ENCODE data around the gene LOXHD1.

LOXHD1 gene

GRCh38 chr18:46591783-46592391 is 65.1 kb downstream of the LOXHD1 start:
- Histone ChIP-seq H3K4me1 (ENCODE audit: insufficient read depth, low read length, severe bottlenecking) (no peaks in the 10 kb centered on the region), H4K20me1 (ENCODE audit: insufficient read depth, low read length) (no peaks in the 10 kb centered on the region), H3K4me3 (ENCODE audit: low read depth, low read length, poor library complexity, severe bottlenecking) (no peak overlapping the region), H2AFZ (ENCODE audit: low read length) (no peak overlapping the region), H3K36me3 (ENCODE audit: insufficient read depth, low read length) (no peaks in the 10 kb centered on the region), H3K9me3 (ENCODE audit: low read length) (no peaks in the 10 kb centered on the region), H3K9ac (ENCODE audit: low read length) (no peak overlapping the region), H3K4me2 (ENCODE audit: low read length) (no peak overlapping the region), H3K79me2 (ENCODE audit: insufficient read depth, low read length) (no peaks in the 10 kb centered on the region), H3K9me2 (ENCODE audit: low read depth, low read length) (no peaks in the 10 kb centered on the region), H3K27me3 (ENCODE audit: insufficient read depth, low read length) (no peaks in the 10 kb centered on the region), H3K27ac (ENCODE audit: low read depth, low read length, poor library complexity, severe bottlenecking) (no peak overlapping the region), H3F3A (ENCODE audit: insufficient read depth, low read length) (no peaks in the 10 kb centered on the region)
- TF ChIP-seq EZH2 (IDR thresholded peaks at IDR 0.05; ENCODE audit: borderline replicate concordance, low read length) (no peak), CTCF (IDR thresholded peaks at IDR 0.05; ENCODE audit: low read length) (no peak)

GRCh38 chr18:46590103-46590502 is 66.9 kb downstream of the LOXHD1 start:
- no peak overlapping the region for H3K4me2 ChIP-seq (ENCODE audit: low read length)
- TF ChIP-seq EZH2 (IDR thresholded peaks at IDR 0.05; ENCODE audit: borderline replicate concordance, low read length) (no peak), CTCF (IDR thresholded peaks at IDR 0.05; ENCODE audit: low read length) (no peak)
- H3K9me2 ChIP-seq (ENCODE audit: low read depth, low read length) = no peaks in the 10 kb centered on the region
- H3K9ac ChIP-seq (ENCODE audit: low read length) = no peak overlapping the region
- H3K27ac ChIP-seq (ENCODE audit: low read depth, low read length, poor library complexity, severe bottlenecking) = no peak overlapping the region
- H3F3A ChIP-seq (ENCODE audit: insufficient read depth, low read length) = no peaks in the 10 kb centered on the region
- H3K79me2 ChIP-seq (ENCODE audit: insufficient read depth, low read length) = no peaks in the 10 kb centered on the region
- no peaks in the 10 kb centered on the region for H3K27me3 ChIP-seq (ENCODE audit: insufficient read depth, low read length)
- H3K9me3 ChIP-seq (ENCODE audit: low read length) = no peaks in the 10 kb centered on the region
- no peak overlapping the region for H2AFZ ChIP-seq (ENCODE audit: low read length)
- H3K4me3 ChIP-seq (ENCODE audit: low read depth, low read length, poor library complexity, severe bottlenecking) = no peak overlapping the region
- H3K36me3 ChIP-seq (ENCODE audit: insufficient read depth, low read length) = no peaks in the 10 kb centered on the region
- H3K4me1 ChIP-seq (ENCODE audit: insufficient read depth, low read length, severe bottlenecking) = no peaks in the 10 kb centered on the region
- no peaks in the 10 kb centered on the region for H4K20me1 ChIP-seq (ENCODE audit: insufficient read depth, low read length)

GRCh38 chr18:46588971-46589660 is 67.9 kb downstream of the LOXHD1 start:
- H3K9me3 ChIP-seq (ENCODE audit: low read length) = no peaks in the 10 kb centered on the region
- no peaks in the 10 kb centered on the region for H3K27me3 ChIP-seq (ENCODE audit: insufficient read depth, low read length)
- H4K20me1 ChIP-seq (ENCODE audit: insufficient read depth, low read length) = no peaks in the 10 kb centered on the region
- H3K9ac ChIP-seq (ENCODE audit: low read length) = no peak overlapping the region
- H3F3A ChIP-seq (ENCODE audit: insufficient read depth, low read length) = no peaks in the 10 kb centered on the region
- no peaks in the 10 kb centered on the region for H3K9me2 ChIP-seq (ENCODE audit: low read depth, low read length)
- no peaks in the 10 kb centered on the region for H3K36me3 ChIP-seq (ENCODE audit: insufficient read depth, low read length)
- no peak overlapping the region for H2AFZ ChIP-seq (ENCODE audit: low read length)
- no peaks in the 10 kb centered on the region for H3K4me1 ChIP-seq (ENCODE audit: insufficient read depth, low read length, severe bottlenecking)
- H3K79me2 ChIP-seq (ENCODE audit: insufficient read depth, low read length) = no peaks in the 10 kb centered on the region
- no peak overlapping the region for H3K4me3 ChIP-seq (ENCODE audit: low read depth, low read length, poor library complexity, severe bottlenecking)
- no peak overlapping the region for H3K27ac ChIP-seq (ENCODE audit: low read depth, low read length, poor library complexity, severe bottlenecking)
- H3K4me2 ChIP-seq (ENCODE audit: low read length) = no peak overlapping the region
- TF ChIP-seq CTCF (IDR thresholded peaks at IDR 0.05; ENCODE audit: low read length) = no peak
- TF ChIP-seq EZH2 (IDR thresholded peaks at IDR 0.05; ENCODE audit: borderline replicate concordance, low read length) = no peak
